ENCODE measurements around the gene WNT7A.

WNT7A gene

GRCh38 chr3:13823692-13824091, 56.2 kb downstream of the WNT7A start:
- DNase-seq: no peak
- Histone ChIP-seq H2AFZ (ENCODE audit: low read depth, low read length) (no peak overlapping the region), H3K9ac (ENCODE audit: low read length) (no peak overlapping the region), H2BK12ac (ENCODE audit: low read length in 2 of 2) (no peak overlapping the region), H3K14ac (ENCODE audit: low read length in 2 of 2) (no peak overlapping the region), H3K23ac (ENCODE audit: low read length in 2 of 2) (no peak overlapping the region), H3K36me3 (ENCODE audit: control insufficient read depth in 1 of 2, insufficient read depth in 2 of 2, low read depth in 1 of 2, low read length in 2 of 2) (no peaks in the 10 kb centered on the region), H3K4me2 (ENCODE audit: low read length, poor library complexity, severe bottlenecking) (no peak overlapping the region), H2BK5ac (ENCODE audit: low read depth, low read length, poor library complexity, severe bottlenecking) (no peak overlapping the region), H3K18ac (ENCODE audit: low read depth in 1 of 2, low read length in 2 of 2) (no peak overlapping the region), H3K27me3 (ENCODE audit: control insufficient read depth in 1 of 2, insufficient read depth in 1 of 2, low read length in 2 of 2) (peaks cover 0 to 10% of the 10 kb centered on the region in 2 experiments), H3K27ac (ENCODE audit: low read length, poor library complexity, severe bottlenecking) (no peak overlapping the region), H3K4me1 (ENCODE audit: control insufficient read depth, insufficient read depth, low read depth, low read length) (no peaks in the 10 kb centered on the region), H3K79me1 (replicated peaks; ENCODE audit: low read length, poor library complexity, severe bottlenecking) (no peaks in the 10 kb centered on the region), H3K9me3 (ENCODE audit: control insufficient read depth, low read length) (peaks cover 12% of the 10 kb centered on the region), H3K4ac (ENCODE audit: low read depth in 1 of 2, low read length in 2 of 2) (no peak overlapping the region), H4K91ac (ENCODE audit: low read length) (no peak overlapping the region), H2BK15ac (ENCODE audit: low read depth, poor library complexity, severe bottlenecking) (no peak overlapping the region), H4K8ac (ENCODE audit: low read length) (no peak overlapping the region), H3K4me3 (ENCODE audit: insufficient read depth in 1 of 2, low read depth in 1 of 2, low read length in 2 of 2) (no peak overlapping the region), H2AK5ac (ENCODE audit: low read length, severe bottlenecking) (no peak overlapping the region), H2BK120ac (ENCODE audit: low read depth, low read length) (no peak overlapping the region)
- 77% methylated on average over 3 of the region's 3 CpGs for WGBS

- no peak overlapping the region for H3K4me2 ChIP-seq (ENCODE audit: low read length, poor library complexity, severe bottlenecking)
- H3K4me3 ChIP-seq (ENCODE audit: insufficient read depth in 1 of 2, low read depth in 1 of 2, low read length in 2 of 2): no peak overlapping the region
- H3K27me3 ChIP-seq (ENCODE audit: control insufficient read depth in 1 of 2, insufficient read depth in 1 of 2, low read length in 2 of 2): peaks cover 0 to 10% of the 10 kb centered on the region in 2 experiments
- DNase-seq: no peak
- no peaks in the 10 kb centered on the region for H3K4me1 ChIP-seq (ENCODE audit: control insufficient read depth, insufficient read depth, low read depth, low read length)
- H3K27ac ChIP-seq (ENCODE audit: low read length, poor library complexity, severe bottlenecking): no peak overlapping the region
- peaks cover 13% of the 10 kb centered on the region for H3K9me3 ChIP-seq (ENCODE audit: control insufficient read depth, low read length)
- no peak overlapping the region for H3K14ac ChIP-seq (ENCODE audit: low read length in 2 of 2)
- no peak overlapping the region for H4K91ac ChIP-seq (ENCODE audit: low read length)
- WGBS: 85% methylated on average over 8 of the region's 8 CpGs
- H3K4ac ChIP-seq (ENCODE audit: low read depth in 1 of 2, low read length in 2 of 2): no peak overlapping the region
- H2AFZ ChIP-seq (ENCODE audit: low read depth, low read length): no peak overlapping the region
- H2BK120ac ChIP-seq (ENCODE audit: low read depth, low read length): no peak overlapping the region
- H3K23ac ChIP-seq (ENCODE audit: low read length in 2 of 2): no peak overlapping the region
- no peaks in the 10 kb centered on the region for H3K79me1 ChIP-seq (replicated peaks; ENCODE audit: low read length, poor library complexity, severe bottlenecking)
- H2AK5ac ChIP-seq (ENCODE audit: low read length, severe bottlenecking): no peak overlapping the region
- no peak overlapping the region for H4K8ac ChIP-seq (ENCODE audit: low read length)
- no peak overlapping the region for H3K9ac ChIP-seq (ENCODE audit: low read length)
- no peak overlapping the region for H2BK12ac ChIP-seq (ENCODE audit: low read length in 2 of 2)
- H2BK5ac ChIP-seq (ENCODE audit: low read depth, low read length, poor library complexity, severe bottlenecking): no peak overlapping the region
- no peaks in the 10 kb centered on the region for H3K36me3 ChIP-seq (ENCODE audit: control insufficient read depth in 1 of 2, insufficient read depth in 2 of 2, low read depth in 1 of 2, low read length in 2 of 2)
- no peak overlapping the region for H2BK15ac ChIP-seq (ENCODE audit: low read depth, poor library complexity, severe bottlenecking)
- no peak overlapping the region for H3K18ac ChIP-seq (ENCODE audit: low read depth in 1 of 2, low read length in 2 of 2)
These were observed 56.8 kb downstream of the WNT7A start for GRCh38 chr3:13822871-13823585.

GRCh38 chr3:13822042-13822441, 57.8 kb downstream of the WNT7A start:
- DNase-seq: no peak
- Histone ChIP-seq H2AFZ (ENCODE audit: low read depth, low read length) (no peak overlapping the region), H3K9ac (ENCODE audit: low read length) (no peak overlapping the region), H2AK5ac (ENCODE audit: low read length, severe bottlenecking) (no peak overlapping the region), H3K4me3 (ENCODE audit: insufficient read depth in 1 of 2, low read depth in 1 of 2, low read length in 2 of 2) (no peak overlapping the region), H3K9me3 (ENCODE audit: control insufficient read depth, low read length) (peaks cover 19% of the 10 kb centered on the region), H4K8ac (ENCODE audit: low read length) (no peak overlapping the region), H3K14ac (ENCODE audit: low read length in 2 of 2) (no peak overlapping the region), H2BK12ac (ENCODE audit: low read length in 2 of 2) (no peak overlapping the region), H3K36me3 (ENCODE audit: control insufficient read depth in 1 of 2, insufficient read depth in 2 of 2, low read depth in 1 of 2, low read length in 2 of 2) (no peaks in the 10 kb centered on the region), H4K91ac (ENCODE audit: low read length) (no peak overlapping the region), H2BK120ac (ENCODE audit: low read depth, low read length) (no peak overlapping the region), H3K4ac (ENCODE audit: low read depth in 1 of 2, low read length in 2 of 2) (no peak overlapping the region), H2BK5ac (ENCODE audit: low read depth, low read length, poor library complexity, severe bottlenecking) (no peak overlapping the region), H3K23ac (ENCODE audit: low read length in 2 of 2) (no peak overlapping the region), H3K18ac (ENCODE audit: low read depth in 1 of 2, low read length in 2 of 2) (no peak overlapping the region), H3K79me1 (replicated peaks; ENCODE audit: low read length, poor library complexity, severe bottlenecking) (no peaks in the 10 kb centered on the region), H3K27ac (ENCODE audit: low read length, poor library complexity, severe bottlenecking) (no peak overlapping the region), H3K27me3 (ENCODE audit: control insufficient read depth in 1 of 2, insufficient read depth in 1 of 2, low read length in 2 of 2) (peaks cover 0 to 10% of the 10 kb centered on the region in 2 experiments), H3K4me1 (ENCODE audit: control insufficient read depth, insufficient read depth, low read depth, low read length) (no peaks in the 10 kb centered on the region), H3K4me2 (ENCODE audit: low read length, poor library complexity, severe bottlenecking) (no peak overlapping the region), H2BK15ac (ENCODE audit: low read depth, poor library complexity, severe bottlenecking) (no peak overlapping the region)
- 86% methylated on average over 4 of the region's 5 CpGs for WGBS

- no peak overlapping the region for H2BK15ac ChIP-seq (ENCODE audit: low read depth, poor library complexity, severe bottlenecking)
- no peak overlapping the region for H2BK5ac ChIP-seq (ENCODE audit: low read depth, low read length, poor library complexity, severe bottlenecking)
- peaks cover 27% of the 10 kb centered on the region for H3K9me3 ChIP-seq (ENCODE audit: control insufficient read depth, low read length)
- H3K18ac ChIP-seq (ENCODE audit: low read depth in 1 of 2, low read length in 2 of 2): no peak overlapping the region
- H3K9ac ChIP-seq (ENCODE audit: low read length): no peak overlapping the region
- H3K79me1 ChIP-seq (replicated peaks; ENCODE audit: low read length, poor library complexity, severe bottlenecking): no peaks in the 10 kb centered on the region
- no peak overlapping the region for H3K4me2 ChIP-seq (ENCODE audit: low read length, poor library complexity, severe bottlenecking)
- H3K27ac ChIP-seq (ENCODE audit: low read length, poor library complexity, severe bottlenecking): no peak overlapping the region
- no peak overlapping the region for H3K23ac ChIP-seq (ENCODE audit: low read length in 2 of 2)
- H3K4me3 ChIP-seq (ENCODE audit: insufficient read depth in 1 of 2, low read depth in 1 of 2, low read length in 2 of 2): no peak overlapping the region
- no peak overlapping the region for H3K14ac ChIP-seq (ENCODE audit: low read length in 2 of 2)
- H3K27me3 ChIP-seq (ENCODE audit: control insufficient read depth in 1 of 2, insufficient read depth in 1 of 2, low read length in 2 of 2): peaks cover 0 to 6% of the 10 kb centered on the region in 2 experiments
- H4K8ac ChIP-seq (ENCODE audit: low read length): no peak overlapping the region
- H2BK120ac ChIP-seq (ENCODE audit: low read depth, low read length): no peak overlapping the region
- H2AFZ ChIP-seq (ENCODE audit: low read depth, low read length): no peak overlapping the region
- no peak overlapping the region for H4K91ac ChIP-seq (ENCODE audit: low read length)
- no peaks in the 10 kb centered on the region for H3K36me3 ChIP-seq (ENCODE audit: control insufficient read depth in 1 of 2, insufficient read depth in 2 of 2, low read depth in 1 of 2, low read length in 2 of 2)
- no peaks in the 10 kb centered on the region for H3K4me1 ChIP-seq (ENCODE audit: control insufficient read depth, insufficient read depth, low read depth, low read length)
- no peak overlapping the region for H3K4ac ChIP-seq (ENCODE audit: low read depth in 1 of 2, low read length in 2 of 2)
- DNase-seq: no peak
- WGBS: 69% methylated on average over 3 of the region's 3 CpGs
- H2BK12ac ChIP-seq (ENCODE audit: low read length in 2 of 2): no peak overlapping the region
- no peak overlapping the region for H2AK5ac ChIP-seq (ENCODE audit: low read length, severe bottlenecking)
These were observed 58.7 kb downstream of the WNT7A start for GRCh38 chr3:13821126-13821525.
